Measurements from ENCODE around the gene LRP1B. TPM values are rescaled to one million over a fixed set of nuclear protein-coding genes. Genes with fewer than 3 reads are reported as not detected.

LRP1B gene
- total RNA-seq, 3 donors from 2014 or later: 2.3 to 29.8 (median 21.8) TPM

GRCh38 chr2:140183056-140183765, 1947.6 kb downstream of the LRP1B start:
- H3K36me3 ChIP-seq: peaks cover 3% of the 10 kb centered on the region
- intact Hi-C loops (cut with DNase I; ENCODE audit: low total_unique reads): no loop called here
- no peaks in the 10 kb centered on the region for H3K9me3 ChIP-seq
- H3K27me3 ChIP-seq: no peaks in the 10 kb centered on the region
- no peak for DNase-seq (ENCODE audit: low spot score in 2 of 2)
- H3K4me3 ChIP-seq: no peak overlapping the region
- H3K4me1 ChIP-seq: no peaks in the 10 kb centered on the region
- H3K27ac ChIP-seq: no peak overlapping the region
- TF ChIP-seq CTCF (IDR thresholded peaks at IDR 0.05) (no peak), POLR2A (IDR thresholded peaks at IDR 0.05) (no peak), POLR2AphosphoS5 (IDR thresholded peaks at IDR 0.05) (no peak)

Measured in breast epithelium (tissue), 4 donors.